Measurements from ENCODE around the gene CNOT8.
"Not testable (repeated sequence)": the region's sequence is repeated elsewhere in the genome, so short reads cannot be mapped to it uniquely, and the experiment has no call there.

The CNOT8 gene

DNA sequence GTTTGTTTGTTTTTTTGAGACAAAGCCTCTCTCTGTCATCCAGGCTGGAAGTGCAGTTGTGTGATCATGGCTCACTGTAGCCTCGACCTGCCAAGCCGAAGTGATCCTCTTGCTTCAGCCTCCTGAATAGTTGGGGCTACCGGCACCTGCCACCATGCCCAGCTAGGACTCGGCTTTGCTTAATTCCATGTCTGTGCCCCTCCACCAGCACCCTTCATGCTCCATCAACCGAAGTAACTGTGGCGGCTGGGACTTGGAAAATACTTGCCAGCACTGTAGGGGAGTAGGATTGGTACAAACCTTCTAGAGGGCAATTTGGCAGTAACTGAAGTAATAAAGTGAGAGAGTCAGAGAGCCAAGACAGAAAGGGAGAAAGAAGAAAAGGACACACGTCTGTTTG is 27.0 kb upstream of the CNOT8 start:
- no peak for TF ChIP-seq TAF1 (IDR thresholded peaks at IDR 0.05; ENCODE audit: low read depth, low read length)
- TF ChIP-seq POU2F2 (IDR thresholded peaks at IDR 0.05; ENCODE audit: low read depth, low read length): no peak
- no peak for TF ChIP-seq POLR2A (IDR thresholded peaks at IDR 0.05; ENCODE audit: low read depth, low read length)
- TF ChIP-seq PAX5 (IDR thresholded peaks at IDR 0.05; ENCODE audit: insufficient read depth, low read length, severe bottlenecking): no peak
- TF ChIP-seq SPI1 (IDR thresholded peaks at IDR 0.05; ENCODE audit: low read depth, low read length): no peak
- no peak for TF ChIP-seq POLR2AphosphoS5 (IDR thresholded peaks at IDR 0.05; ENCODE audit: low read depth, low read length)
- FAIRE-seq: no peak
- DNase-seq (ENCODE audit: insufficient read length, low spot score): no peak

DNA sequence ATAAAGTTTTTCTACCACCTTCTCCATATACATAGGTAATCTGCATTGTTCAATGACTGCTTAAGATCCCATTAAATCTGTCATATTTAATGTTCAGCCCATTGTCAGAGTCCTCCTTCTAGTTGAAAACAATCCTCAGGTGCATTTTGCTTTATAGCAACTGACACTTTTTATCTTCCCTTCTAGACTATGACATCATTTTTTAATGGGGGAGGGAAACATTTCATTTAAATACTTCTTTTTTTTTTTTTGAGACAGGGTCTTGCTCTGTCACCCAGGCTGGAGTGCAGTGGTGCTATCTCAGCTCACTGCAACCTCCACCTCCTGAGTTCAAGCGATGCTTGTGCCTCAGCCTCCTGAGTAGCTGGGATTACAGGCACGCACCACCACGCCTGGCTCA is 25.6 kb upstream of the CNOT8 start:
- not testable (repeated sequence) for FAIRE-seq

DNA sequence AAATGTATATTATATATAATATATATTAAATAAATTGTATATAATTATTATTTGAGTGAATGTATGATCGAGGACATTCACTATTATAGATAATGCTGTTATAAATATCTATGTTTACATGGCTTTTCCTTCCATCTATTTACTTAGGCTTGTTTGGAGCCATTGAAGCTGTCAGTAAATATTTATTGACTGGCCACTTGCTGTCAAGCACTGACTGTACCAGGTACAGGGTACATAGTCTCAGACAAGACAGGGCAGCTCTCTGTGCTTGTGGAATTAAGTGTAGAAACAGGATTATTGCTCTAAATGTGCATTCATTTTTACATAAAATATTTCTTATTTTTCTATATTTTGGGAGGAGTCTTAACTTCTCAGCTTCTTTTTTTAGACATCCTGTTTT is 24.4 kb upstream of the CNOT8 start:
- TF ChIP-seq TAF1 (IDR thresholded peaks at IDR 0.05; ENCODE audit: low read depth, low read length) (no peak), POLR2AphosphoS5 (IDR thresholded peaks at IDR 0.05; ENCODE audit: low read depth, low read length) (no peak), POU2F2 (IDR thresholded peaks at IDR 0.05; ENCODE audit: low read depth, low read length) (no peak), SPI1 (IDR thresholded peaks at IDR 0.05; ENCODE audit: low read depth, low read length) (no peak), PAX5 (IDR thresholded peaks at IDR 0.05; ENCODE audit: insufficient read depth, low read length, severe bottlenecking) (no peak), POLR2A (IDR thresholded peaks at IDR 0.05; ENCODE audit: low read depth, low read length) (no peak)
- FAIRE-seq: no peak
- DNase-seq (ENCODE audit: insufficient read length, low spot score): no peak

More for the DNA sequence above, 25.6 kb upstream of the CNOT8 start:
- not testable (repeated sequence) for DNase-seq (ENCODE audit: insufficient read length, low spot score)

DNA sequence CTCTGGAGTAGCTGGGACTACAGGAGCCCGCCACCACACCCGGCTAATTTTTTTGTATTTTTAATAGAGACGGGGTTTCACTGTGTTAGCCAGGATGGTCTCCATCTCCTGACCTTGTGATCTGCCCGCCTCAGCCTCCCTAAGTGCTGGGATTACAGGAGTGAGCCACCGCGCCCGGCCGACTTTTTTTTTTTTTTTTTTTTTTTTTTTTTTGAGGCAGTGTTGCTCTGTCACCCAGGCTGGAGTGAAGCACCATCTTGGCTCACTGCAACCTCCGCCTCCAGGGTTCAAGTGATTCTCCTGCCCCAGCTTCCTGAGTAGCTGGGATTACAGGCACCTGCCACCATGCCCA is 22.8 kb upstream of the CNOT8 start:
- not testable (repeated sequence) for FAIRE-seq; DNase-seq (ENCODE audit: insufficient read length, low spot score)

DNA sequence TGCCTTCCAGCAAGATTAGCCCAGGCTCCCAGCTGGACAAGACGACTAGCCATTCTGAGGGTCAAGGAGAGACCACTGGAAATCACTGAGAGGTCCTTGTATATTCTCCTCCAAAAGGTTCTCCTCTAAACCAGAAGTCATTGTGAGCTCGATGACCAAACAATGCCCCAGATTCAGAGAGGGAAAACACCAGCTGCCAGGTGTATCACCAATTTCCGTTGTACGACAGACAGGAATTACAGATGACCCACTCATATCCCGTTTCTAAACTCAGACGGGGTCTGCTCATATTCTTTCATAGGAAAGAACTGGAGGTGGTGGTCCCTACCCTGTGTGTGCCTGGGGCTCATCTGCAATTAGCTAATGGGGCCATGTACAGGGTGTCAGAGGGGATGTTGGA is 22.2 kb upstream of the CNOT8 start:
- FAIRE-seq (no peak), DNase-seq (ENCODE audit: insufficient read length, low spot score) (no peak)
- TF ChIP-seq POU2F2 (IDR thresholded peaks at IDR 0.05; ENCODE audit: low read depth, low read length) (no peak), POLR2A (IDR thresholded peaks at IDR 0.05; ENCODE audit: low read depth, low read length) (no peak), SPI1 (IDR thresholded peaks at IDR 0.05; ENCODE audit: low read depth, low read length) (no peak), POLR2AphosphoS5 (IDR thresholded peaks at IDR 0.05; ENCODE audit: low read depth, low read length) (no peak), TAF1 (IDR thresholded peaks at IDR 0.05; ENCODE audit: low read depth, low read length) (no peak)

DNA sequence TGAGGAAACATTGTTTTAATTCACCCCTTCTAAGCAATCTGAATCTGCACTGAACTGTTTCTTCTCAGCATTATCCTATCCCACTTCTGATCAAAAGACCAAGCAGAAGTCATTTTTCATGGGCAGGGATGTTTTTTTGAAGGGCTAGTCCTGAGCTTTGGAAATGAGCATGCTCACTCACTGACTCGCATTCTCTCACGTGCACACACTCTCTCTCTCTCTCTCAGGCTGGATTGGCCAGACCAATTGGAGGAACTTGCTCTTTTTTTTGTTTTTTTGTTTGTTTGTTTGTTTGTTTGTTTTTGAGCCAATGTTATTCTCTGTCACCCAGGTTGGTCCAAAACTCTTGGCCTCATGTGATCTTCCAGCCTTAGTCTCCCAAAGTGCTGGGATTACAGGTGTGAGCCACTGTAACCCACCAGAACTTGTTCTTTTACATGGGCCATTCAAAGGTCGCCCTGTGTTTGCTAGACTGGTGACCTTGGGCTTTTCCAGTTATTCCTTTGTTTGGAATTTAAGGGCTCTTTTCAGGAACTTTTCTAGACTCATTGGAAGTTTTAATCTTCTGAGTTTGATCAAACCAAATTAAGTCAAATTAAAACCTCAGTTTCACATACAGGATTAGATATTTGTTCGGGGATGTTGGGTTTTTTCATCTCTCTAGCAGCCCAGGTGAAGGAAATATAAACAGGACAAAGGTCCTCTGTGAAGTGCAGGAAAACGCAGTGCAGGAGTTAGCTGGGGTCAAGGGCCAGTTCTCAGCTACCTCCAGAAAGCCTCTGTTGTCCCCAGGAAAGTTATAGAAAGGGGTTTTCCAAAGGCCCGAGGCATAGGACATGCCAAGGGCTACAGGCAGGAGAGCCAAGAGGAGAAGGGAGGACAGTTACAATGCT is 21.2 kb upstream of the CNOT8 start:
- FAIRE-seq: no peak
- no peak for TF ChIP-seq PAX5 (IDR thresholded peaks at IDR 0.05; ENCODE audit: insufficient read depth, low read length, severe bottlenecking)
- no peak for TF ChIP-seq POU2F2 (IDR thresholded peaks at IDR 0.05; ENCODE audit: low read depth, low read length)
- no peak for TF ChIP-seq POLR2A (IDR thresholded peaks at IDR 0.05; ENCODE audit: low read depth, low read length)
- no peak for TF ChIP-seq POLR2AphosphoS5 (IDR thresholded peaks at IDR 0.05; ENCODE audit: low read depth, low read length)
- no peak for TF ChIP-seq TAF1 (IDR thresholded peaks at IDR 0.05; ENCODE audit: low read depth, low read length)
- TF ChIP-seq SPI1 (IDR thresholded peaks at IDR 0.05; ENCODE audit: low read depth, low read length): no peak
- DNase-seq (ENCODE audit: insufficient read length, low spot score): no peak

DNA sequence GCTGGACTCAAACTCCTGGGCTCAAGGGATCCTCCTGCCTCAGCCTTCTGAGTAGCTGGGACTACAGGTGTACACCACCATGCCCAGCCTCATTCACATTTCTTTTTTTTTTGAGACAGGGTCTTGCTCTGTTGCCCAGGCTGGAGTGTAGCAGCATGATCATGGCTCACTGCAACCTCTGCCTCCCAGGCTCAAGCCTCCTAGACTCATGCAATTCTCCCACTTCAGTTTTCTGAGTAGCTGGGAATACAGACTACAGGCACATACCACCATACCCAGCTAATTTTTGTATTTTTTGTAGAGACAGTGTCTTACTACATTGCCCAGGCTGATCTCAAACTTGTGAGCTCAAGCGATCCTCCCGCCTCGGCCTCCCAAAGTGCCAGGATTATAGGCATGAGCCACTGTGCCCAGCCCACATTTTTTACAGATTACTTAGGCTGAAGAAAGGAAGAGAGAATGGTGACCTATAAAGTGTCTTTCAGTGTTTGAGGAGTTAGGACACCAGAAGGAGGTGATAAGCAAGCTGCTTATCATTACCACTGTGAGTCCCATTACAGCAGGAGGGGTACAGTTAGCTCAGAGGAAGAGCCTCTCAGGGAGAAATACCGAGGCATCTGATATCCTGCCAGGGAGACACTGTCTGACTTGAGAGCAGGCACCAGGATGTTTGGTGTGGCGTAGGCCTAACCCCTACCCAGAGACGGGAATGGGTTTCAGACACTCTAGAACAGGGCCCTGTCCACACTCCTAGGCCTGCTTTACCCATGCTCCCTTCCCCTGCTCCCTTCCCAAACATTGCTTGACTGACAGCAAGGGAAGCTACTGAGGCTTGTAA is 17.8 kb upstream of the CNOT8 start:
- FAIRE-seq: no peak
- no peak for DNase-seq (ENCODE audit: insufficient read length, low spot score)
- TF ChIP-seq POU2F2 (IDR thresholded peaks at IDR 0.05; ENCODE audit: low read depth, low read length) (no peak), POLR2A (IDR thresholded peaks at IDR 0.05; ENCODE audit: low read depth, low read length) (no peak), POLR2AphosphoS5 (IDR thresholded peaks at IDR 0.05; ENCODE audit: low read depth, low read length) (no peak), SPI1 (IDR thresholded peaks at IDR 0.05; ENCODE audit: low read depth, low read length) (no peak), TAF1 (IDR thresholded peaks at IDR 0.05; ENCODE audit: low read depth, low read length) (no peak), PAX5 (IDR thresholded peaks at IDR 0.05; ENCODE audit: insufficient read depth, low read length, severe bottlenecking) (no peak)

DNA sequence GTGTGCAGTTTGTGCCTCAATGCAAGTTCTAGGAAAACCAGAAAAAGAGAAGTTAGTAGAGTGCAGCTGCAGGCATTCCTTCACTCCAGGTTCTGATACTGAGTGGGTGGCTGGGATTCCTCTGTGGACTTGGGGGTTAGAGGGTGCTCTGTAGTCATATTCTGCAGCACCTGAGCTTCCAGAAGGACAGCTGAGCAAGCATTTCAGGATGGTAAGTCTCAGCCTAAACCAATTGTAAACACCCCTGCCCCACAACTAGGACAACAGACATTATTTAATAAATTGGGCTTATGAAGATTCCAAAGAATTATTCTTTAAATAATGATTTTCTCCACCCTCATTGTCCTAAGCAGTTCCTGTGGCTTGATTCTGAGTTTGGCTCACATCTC is 17.2 kb upstream of the CNOT8 start:
- DNase-seq (ENCODE audit: insufficient read length, low spot score) (no peak), FAIRE-seq (no peak)
- TF ChIP-seq TAF1 (IDR thresholded peaks at IDR 0.05; ENCODE audit: low read depth, low read length): no peak
- TF ChIP-seq PAX5 (IDR thresholded peaks at IDR 0.05; ENCODE audit: insufficient read depth, low read length, severe bottlenecking): no peak
- no peak for TF ChIP-seq SPI1 (IDR thresholded peaks at IDR 0.05; ENCODE audit: low read depth, low read length)
- no peak for TF ChIP-seq POLR2A (IDR thresholded peaks at IDR 0.05; ENCODE audit: low read depth, low read length)
- TF ChIP-seq POU2F2 (IDR thresholded peaks at IDR 0.05; ENCODE audit: low read depth, low read length): no peak
- TF ChIP-seq POLR2AphosphoS5 (IDR thresholded peaks at IDR 0.05; ENCODE audit: low read depth, low read length): no peak

DNA sequence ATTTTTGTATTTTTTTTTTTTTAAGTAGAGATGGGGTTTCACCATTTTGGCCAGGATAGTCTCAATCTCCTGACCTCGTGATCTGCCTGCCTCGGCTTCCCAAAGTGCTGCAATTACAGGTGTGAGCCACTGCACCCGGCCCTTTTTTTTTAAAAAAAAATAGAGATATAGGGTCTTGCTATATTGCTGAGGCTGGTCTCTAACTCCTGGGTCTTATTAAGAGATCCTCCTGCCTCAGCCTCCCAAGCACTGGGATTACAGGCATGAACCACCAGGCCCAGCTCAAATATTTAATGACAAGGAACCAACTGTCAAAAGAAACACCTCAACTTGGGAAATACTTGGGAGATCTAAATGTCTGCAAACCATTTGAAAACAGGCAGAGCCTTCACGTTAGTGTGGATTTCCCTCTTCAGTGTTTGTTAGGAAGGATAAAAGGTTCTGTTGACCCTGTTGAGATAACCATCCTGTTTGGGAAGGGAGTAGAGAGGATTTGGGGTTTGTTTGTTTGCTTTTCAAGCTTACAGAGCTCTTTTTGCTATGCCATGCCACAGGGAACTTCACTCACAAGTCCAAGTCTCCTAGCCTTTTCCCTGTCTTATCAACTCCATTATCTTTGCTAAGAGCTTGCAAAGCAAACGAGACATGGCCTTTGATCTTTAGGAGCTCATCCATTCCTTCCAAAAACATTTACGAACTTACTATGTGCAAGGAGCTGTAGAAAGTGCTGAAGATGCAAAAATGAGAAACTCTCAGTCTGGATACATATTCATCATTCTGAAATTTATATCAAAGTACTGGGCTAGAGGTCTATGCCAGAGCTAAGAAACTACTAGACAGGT is 15.5 kb upstream of the CNOT8 start:
- DNase-seq (ENCODE audit: insufficient read length, low spot score) (no peak), FAIRE-seq (no peak)
- no peak for TF ChIP-seq POU2F2 (IDR thresholded peaks at IDR 0.05; ENCODE audit: low read depth, low read length)
- TF ChIP-seq PAX5 (IDR thresholded peaks at IDR 0.05; ENCODE audit: insufficient read depth, low read length, severe bottlenecking): no peak
- no peak for TF ChIP-seq SPI1 (IDR thresholded peaks at IDR 0.05; ENCODE audit: low read depth, low read length)
- no peak for TF ChIP-seq POLR2A (IDR thresholded peaks at IDR 0.05; ENCODE audit: low read depth, low read length)
- TF ChIP-seq TAF1 (IDR thresholded peaks at IDR 0.05; ENCODE audit: low read depth, low read length): no peak
- no peak for TF ChIP-seq POLR2AphosphoS5 (IDR thresholded peaks at IDR 0.05; ENCODE audit: low read depth, low read length)

All from GM12891 (cell line).